IPS DF 4.7 (cell line): ENCODE measurements around the gene PPCDC.
"Not testable (repeated sequence)": the region's sequence is repeated elsewhere in the genome, so short reads cannot be mapped to it uniquely, and the experiment has no call there.

Experiments used
- DNase-seq: peaks from one replicate; pipeline ENCODE4 v3.0.0-alpha.2; 2013; ENCODE audit warnings: low spot score; ENCODE audit errors: extremely low read depth

PPCDC gene

GRCh38 chr15:75065851-75066509 is 42.6 kb downstream of the PPCDC start:
- no peak for DNase-seq

GRCh38 chr15:75067123-75067830 is 43.9 kb downstream of the PPCDC start:
- no peak for DNase-seq

GRCh38 chr15:75068748-75069147 is 45.4 kb downstream of the PPCDC start:
- DNase-seq, result no peak

GRCh38 chr15:75069301-75069925 is 46.0 kb downstream of the PPCDC start:
- DNase-seq, result no peak

- no peak for DNase-seq
Measured at GRCh38 chr15:75070674-75071073, 47.3 kb downstream of the PPCDC start.

GRCh38 chr15:75073197-75073596 is 49.8 kb downstream of the PPCDC start:
- DNase-seq, result no peak

GRCh38 chr15:75076277-75076676 is 52.9 kb downstream of the PPCDC start:
- no peak for DNase-seq

GRCh38 chr15:75077551-75077961 is 54.2 kb downstream of the PPCDC start:
- DNase-seq, result not testable (repeated sequence)

GRCh38 chr15:75081150-75081549 is 57.8 kb downstream of the PPCDC start:
- no peak for DNase-seq

GRCh38 chr15:75082689-75083088 is 59.3 kb downstream of the PPCDC start:
- no peak for DNase-seq

GRCh38 chr15:75085708-75086107 is 62.3 kb downstream of the PPCDC start:
- DNase-seq, result not testable (repeated sequence)

GRCh38 chr15:75089456-75090387 is 66.3 kb downstream of the PPCDC start:
- no peak for DNase-seq

GRCh38 chr15:75090388-75090734 is 67.0 kb downstream of the PPCDC start:
- DNase-seq, result no peak

GRCh38 chr15:75091814-75092213 is 68.4 kb downstream of the PPCDC start:
- DNase-seq, result no peak

- not testable (repeated sequence) for DNase-seq
Measured at GRCh38 chr15:75094961-75095478, 71.6 kb downstream of the PPCDC start.

- DNase-seq, result no peak
Measured at GRCh38 chr15:75095594-75095993, 72.2 kb downstream of the PPCDC start.

- no peak for DNase-seq
Measured at GRCh38 chr15:75097939-75098338, 74.5 kb downstream of the PPCDC start.

- no peak for DNase-seq
Measured at GRCh38 chr15:75098404-75098803, 75.0 kb downstream of the PPCDC start.
